Measurements from ENCODE around the gene RNF7.
"Not testable (repeated sequence)": the region's sequence is repeated elsewhere in the genome, so short reads cannot be mapped to it uniquely, and the experiment has no call there.

Gene RNF7

DNA sequence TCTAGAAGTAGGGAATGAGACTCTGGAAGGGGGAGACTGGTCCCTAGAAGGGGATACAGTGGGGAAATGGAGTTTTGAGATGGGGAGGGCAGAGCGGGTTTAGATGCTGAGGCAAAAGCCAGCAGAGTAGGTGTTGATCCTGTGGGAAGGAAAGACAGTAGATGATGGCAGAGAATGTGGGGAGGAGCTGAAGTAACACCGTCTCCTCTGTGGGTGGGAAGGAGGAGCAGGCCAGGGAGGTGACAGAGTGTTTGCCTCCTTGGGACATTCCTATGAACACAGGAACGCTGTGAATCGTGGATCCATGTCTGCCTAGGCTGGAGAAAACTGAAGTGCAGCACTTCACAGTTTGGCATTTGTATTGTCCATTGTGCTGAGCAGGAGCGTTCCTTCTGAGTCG lies 45.5 kb downstream of the RNF7 start:
- DNase-seq, result no peak

DNA sequence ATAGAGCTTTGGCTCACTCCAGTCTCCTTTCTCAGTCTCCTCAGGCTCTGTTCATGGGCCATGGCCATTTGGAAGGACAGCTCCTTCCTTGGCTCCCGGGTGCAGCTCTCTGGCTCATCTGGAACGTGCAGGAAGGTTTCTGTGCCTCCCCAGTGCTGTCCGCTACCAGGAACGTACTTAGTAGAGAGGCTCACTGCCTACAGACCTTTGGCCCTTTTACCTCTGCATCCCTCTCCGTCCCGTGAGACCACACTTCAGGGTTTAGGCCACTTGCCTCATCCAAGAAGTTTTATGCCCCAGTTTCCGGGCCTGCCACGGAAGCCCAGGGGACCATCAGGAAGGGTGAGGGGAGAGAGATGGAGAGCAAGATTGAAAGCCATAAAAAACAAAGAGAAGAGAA lies 46.0 kb downstream of the RNF7 start:
- DNase-seq, result no peak

- DNase-seq, result no peak
Measured at GRCh38 chr3:141784531-141784930, 46.4 kb downstream of the RNF7 start.

GRCh38 chr3:141788149-141788548 lies 50.1 kb downstream of the RNF7 start:
- no peak for DNase-seq

GRCh38 chr3:141788750-141789149 lies 50.7 kb downstream of the RNF7 start:
- DNase-seq, result not testable (repeated sequence)

DNA sequence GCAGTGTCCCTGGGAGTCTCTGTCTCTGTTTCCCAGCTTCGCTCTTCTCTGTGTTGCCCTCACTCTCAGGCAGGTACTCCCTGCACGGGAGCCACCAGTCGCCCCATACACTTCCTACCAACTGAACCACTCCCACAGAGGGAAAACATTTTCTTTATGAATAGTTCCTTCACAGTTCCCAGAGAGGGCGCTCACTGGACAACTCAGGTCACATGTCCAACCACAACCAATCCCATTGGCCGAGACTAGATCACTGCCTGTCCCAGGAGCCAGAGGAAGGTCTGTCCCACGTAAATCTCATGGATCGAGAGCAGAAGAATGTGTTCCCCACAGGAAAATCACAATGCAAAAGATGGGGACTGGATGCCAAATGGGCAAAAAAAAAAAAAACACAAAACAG lies 51.2 kb downstream of the RNF7 start:
- DNase-seq, result no peak

DNA sequence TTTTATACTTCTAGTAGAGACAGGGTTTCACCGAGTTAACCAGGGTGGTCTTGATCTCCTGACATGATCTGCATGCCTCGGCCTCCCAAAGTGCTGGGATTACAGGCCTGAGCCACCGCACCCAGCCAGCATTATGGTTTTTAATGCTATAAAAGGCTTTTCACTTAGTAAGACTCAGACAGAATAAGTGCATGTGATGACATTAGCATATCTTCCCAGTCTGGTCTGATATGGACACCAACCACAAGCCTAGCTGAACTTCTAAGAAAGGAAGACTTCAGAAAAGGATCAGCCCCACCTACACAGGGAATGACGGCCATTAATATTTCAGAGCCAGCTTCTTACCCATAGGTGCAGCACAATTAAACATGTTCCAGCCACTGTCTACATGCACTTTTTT lies 52.1 kb downstream of the RNF7 start:
- no peak for DNase-seq

DNA sequence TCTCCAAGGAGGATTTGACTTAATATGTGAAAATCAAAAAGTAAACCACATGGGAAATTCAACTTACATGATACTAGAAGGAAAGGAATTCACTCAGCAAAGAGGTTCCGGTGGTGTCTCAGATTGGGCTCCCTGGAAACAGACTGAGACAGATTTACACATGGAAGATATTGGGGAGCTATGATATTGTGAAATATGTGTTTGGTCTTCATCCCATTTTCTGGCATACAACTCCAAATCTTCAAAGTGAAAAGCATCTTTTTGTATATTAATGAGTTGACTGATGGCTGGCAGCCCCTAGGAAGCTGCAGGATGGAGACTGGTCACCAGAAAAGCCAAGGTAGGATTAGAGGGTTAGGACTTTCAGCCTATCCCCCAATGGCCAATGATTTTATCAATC lies 54.4 kb downstream of the RNF7 start:
- no peak for DNase-seq

- DNase-seq, result no peak
Measured at GRCh38 chr3:141793476-141794260, 55.6 kb downstream of the RNF7 start.

- DNase-seq, result no peak
Measured at GRCh38 chr3:141795276-141795675, 57.2 kb downstream of the RNF7 start.

DNA sequence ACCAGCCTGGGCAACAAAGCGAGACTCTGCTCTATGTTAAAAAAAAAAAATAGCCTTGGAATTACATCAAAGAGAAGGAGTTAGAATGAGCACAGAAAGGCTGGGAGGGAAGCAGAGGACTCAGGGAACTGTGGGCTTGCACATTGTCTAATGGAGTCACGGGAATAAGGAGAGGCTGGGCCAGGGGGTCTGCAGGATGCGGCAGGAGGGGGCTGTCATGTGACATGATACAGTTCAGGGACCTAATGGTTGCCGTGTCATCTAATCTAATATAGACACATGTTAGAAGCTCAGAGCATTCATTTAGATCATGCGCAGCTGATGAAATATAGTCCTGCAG lies 57.6 kb downstream of the RNF7 start:
- DNase-seq, result no peak

- peak; percentile 56 for DNase-seq
Measured at GRCh38 chr3:141796081-141796888, 58.2 kb downstream of the RNF7 start.

All from activated gamma-delta T cell treated with Interleukin-2 at 50 U/mL for 16 hours (primary cell).